ENCODE results near the gene CPEB4. TPM values are rescaled to one million over a fixed set of nuclear protein-coding genes. Genes with fewer than 3 reads are reported as not detected.

CPEB4 gene
- total RNA-seq, 1 donor from 2014 or later: 22.6 TPM

GRCh38 chr5:173971681-173972345 lies 83.7 kb downstream of the CPEB4 start:
- intact Hi-C loops (cut with micrococcal nuclease): loop anchor here (5.0 kb wide), 2 partner anchors 190 to 520 kb away; no protein-coding TSS in a partner anchor

DNA sequence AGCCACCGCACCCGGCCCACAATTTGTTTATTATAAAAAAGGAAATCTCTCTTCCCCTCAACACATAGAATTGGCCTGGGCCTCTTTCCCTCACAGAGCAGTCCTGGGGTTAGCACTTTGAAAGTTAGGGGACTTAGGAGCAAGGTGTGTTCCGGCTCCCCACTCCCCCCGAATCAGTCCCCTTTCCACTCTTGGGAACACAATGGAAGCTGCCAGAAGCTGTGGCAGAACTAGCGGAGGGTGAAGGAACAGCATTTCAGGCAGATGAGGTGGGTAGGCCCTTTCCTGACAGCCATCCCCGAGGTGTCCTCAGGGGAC lies 84.4 kb downstream of the CPEB4 start:
- intact Hi-C loops (cut with micrococcal nuclease): loop anchor here (5.0 kb wide), 2 partner anchors 190 to 520 kb away; no protein-coding TSS in a partner anchor

DNA sequence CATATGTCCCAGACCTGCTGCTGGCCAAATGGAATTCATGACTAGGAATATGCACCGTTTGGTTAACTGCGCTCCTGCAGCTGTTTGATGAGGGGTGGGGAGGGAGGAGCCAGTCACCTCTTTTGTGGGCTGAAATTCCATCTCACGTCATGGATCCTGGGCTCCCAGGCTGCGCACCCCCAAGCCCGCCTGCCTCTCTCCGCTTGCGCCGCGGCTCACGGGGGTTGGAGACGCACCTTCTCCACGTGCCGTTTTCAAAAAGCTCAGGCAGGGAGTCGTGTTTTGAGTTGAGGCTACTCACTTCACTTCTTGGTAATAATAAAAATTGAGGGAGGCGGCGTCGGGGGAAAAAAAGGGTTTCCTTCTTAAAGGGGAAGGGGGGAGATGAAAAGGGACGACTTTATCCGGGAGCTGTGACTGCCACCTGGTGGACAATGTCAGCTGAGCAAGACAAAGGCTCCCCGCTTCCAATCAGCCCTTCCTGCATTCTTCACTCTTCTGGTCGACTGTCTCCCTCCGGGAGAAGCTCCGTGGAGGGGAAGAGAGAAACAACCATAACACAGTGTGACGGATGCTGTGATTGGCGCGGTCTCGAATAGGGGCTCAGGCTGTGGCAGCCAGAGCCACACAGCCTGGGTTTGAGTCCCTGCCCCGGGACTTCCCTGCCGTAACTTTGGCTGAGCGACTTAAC lies 84.9 kb downstream of the CPEB4 start:
- intact Hi-C loops (cut with micrococcal nuclease): loop anchor here (1.0 to 5.0 kb wide), 7 partner anchors 55 to 521 kb away; partner anchors contain the start of gene CPEB4

- intact Hi-C loops (cut with micrococcal nuclease): loop anchor here (1.0 to 5.0 kb wide), 7 partner anchors 55 to 521 kb away; partner anchors contain the start of gene CPEB4
Observed at GRCh38 chr5:173973616-173973969, 85.4 kb downstream of the CPEB4 start.

GRCh38 chr5:173974688-173975239 lies 86.6 kb downstream of the CPEB4 start:
- intact Hi-C loops (cut with micrococcal nuclease): loop anchor here (5.0 kb wide), 2 partner anchors 192 to 522 kb away; no protein-coding TSS in a partner anchor

DNA sequence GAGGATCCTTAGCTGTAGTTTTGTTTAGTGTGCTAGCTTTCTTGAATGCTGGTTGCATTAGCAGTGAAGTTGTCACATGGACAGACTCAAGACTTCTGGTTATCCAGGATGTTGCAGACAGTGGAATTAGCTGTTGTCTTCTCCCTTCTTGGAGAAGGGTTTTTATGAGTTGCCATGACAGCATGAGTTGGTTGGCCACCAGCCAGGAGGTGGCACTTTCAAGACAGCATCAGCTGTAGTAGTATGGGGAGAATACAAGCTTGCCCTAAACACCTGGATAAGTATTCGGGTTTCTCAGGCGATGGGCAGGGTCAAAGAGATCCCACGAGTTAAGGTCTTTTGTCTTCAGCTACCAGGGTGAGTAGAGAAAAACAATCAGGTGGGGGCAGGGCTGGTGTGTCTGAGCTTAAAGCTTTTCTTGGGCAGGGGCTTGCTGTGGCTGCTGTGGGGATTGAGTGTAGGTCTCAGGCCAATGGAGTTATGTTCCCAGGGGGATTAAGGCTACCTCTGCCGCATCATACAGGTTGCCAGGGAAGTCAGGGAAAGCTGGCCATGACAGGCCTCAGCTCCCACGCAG lies 93.1 kb downstream of the CPEB4 start:
- intact Hi-C loops (cut with micrococcal nuclease): no loop called here

DNA sequence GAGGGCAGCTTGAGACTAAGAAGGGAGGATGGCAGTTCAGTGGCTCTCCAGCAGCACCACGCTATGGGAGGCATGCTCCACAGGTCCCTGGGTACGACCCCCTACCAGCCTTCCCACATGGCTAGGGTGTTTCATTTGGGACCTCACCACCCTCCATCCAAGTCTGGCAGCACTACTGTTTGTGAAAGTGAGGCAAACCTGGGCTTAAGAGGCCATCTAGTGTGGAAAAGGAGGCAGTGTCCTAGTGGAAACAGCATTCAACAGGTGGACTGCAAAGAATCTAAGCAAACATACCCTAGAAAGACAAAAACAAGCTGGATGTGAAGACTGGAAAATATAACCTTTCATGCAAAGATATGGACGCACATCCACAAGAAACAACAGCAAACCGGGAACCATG lies 96.1 kb downstream of the CPEB4 start:
- intact Hi-C loops (cut with micrococcal nuclease): no loop called here

DNA sequence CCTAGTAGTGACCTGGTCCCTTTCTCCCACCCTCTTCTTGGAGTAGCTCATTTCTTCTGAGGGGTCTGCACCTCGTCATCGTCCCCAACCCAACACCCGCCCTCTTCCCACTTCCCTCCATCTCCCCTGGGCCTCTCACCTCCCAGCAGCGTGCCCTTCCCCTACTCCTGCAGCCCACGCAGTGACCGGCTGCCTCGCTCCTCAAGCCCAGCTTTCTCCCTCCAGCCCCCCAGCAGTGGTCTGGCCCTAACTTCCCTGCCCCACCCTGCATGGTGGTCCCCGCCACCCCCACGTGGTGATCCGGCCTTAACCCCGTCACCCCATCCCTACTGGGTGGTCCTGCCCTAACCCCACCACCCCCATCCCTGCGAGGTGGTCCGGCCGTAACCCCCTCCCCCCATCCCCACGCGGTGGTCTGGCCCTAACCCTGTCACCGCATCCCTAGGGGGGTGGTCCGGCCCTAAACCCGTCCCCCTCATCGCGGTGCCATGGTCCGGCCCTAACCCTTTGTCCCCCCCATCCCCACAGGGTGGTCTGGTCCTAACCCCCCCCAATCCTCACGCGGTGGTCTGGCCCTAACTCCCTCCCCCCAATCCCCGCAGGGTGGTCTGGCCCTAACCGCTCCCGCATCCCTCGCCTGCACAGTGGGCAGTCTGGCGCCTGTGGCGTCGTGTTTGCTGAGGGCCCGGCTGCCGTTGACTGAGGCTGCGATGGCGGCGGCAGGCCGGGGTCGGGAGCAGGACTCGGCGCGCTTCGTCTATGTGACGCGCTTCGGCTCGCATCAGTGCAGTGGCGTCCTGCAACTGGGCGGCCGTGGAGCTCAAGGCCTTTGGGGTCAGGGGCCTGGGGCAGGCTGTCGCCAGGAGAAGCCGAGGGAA lies 100.6 kb downstream of the CPEB4 start, which contains the start of gene C5orf47:
Gene C5orf47 (plus strand): TSS at position 617 of the 878 bp plus-strand sequence. CDS start 94 bp downstream, at position 711.
- intact Hi-C loops (cut with micrococcal nuclease): no loop called here

DNA sequence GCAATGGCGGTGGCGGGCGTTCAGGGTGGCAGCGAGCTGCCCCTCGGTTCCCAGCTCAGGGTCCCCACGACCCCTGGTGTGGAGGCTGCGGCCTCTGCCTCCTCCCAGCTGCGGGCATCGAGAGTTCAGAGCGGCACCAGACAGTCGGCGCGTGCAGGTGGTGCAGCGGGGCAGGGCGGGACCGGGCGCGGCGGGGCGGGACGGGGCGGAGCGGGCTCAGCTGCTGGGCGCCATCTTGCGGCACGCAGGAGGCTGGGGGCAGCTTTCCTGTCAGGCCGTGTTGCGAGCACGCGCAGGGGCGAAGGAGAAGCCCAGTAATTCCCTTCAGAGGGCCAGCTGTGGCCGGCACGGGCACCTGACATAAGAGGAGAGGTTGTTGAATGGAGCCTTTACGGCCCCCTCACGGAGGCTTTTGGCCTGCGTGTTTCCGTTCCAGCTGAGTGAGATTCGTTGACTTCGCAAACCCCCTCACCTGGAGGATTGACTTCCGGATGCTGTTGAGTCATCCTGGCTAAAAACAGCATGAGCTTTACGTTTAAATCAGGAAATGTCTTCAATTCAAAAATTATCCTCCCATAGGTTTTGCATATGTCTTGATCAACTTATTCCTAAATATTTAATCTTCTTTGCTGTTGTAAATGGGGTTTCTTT lies 101.4 kb downstream of the CPEB4 start:
- intact Hi-C loops (cut with micrococcal nuclease): no loop called here

DNA sequence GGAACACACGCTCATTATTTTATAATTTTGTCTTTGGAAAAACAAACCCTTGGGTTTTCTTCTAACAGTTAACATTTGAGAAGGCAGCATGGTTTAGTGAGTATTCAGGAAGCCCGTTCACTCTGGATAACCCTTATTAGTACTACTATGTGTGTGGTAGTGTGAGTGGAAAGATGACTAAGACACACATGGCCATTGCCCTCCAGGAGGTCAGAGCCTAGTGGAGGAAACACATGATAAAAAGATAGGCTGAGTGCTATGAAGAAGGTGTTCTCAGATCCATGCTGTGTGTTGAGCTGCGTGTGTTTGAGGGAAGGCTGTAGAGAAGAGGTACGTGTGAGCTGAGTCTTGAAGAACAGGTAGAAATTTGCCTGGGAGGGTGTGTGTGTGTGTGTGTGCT lies 109.2 kb downstream of the CPEB4 start:
- intact Hi-C loops (cut with micrococcal nuclease): no loop called here

- intact Hi-C loops (cut with micrococcal nuclease): no loop called here
Observed at GRCh38 chr5:173998531-173998930, 110.4 kb downstream of the CPEB4 start.

DNA sequence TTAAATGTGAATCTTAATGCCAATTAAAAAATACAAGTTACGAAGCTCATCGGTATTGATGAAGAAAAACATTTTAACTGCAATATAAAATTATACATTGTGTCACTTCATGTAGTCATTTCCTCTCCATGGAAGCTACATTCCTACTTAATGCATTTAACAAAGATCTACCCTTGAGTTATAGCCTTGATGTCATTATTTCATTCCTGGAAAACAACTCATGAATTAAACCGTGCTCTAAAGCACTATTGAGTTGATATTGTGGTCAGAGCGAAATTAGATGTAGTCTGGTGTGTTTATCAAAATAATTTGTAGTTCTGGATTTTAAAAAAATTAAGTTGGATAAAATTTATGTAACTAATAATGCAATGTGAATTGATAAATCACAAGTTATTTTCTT lies 111.9 kb downstream of the CPEB4 start:
- intact Hi-C loops (cut with micrococcal nuclease): no loop called here

- intact Hi-C loops (cut with micrococcal nuclease): no loop called here
Observed at GRCh38 chr5:174003795-174004194, 115.6 kb downstream of the CPEB4 start.

DNA sequence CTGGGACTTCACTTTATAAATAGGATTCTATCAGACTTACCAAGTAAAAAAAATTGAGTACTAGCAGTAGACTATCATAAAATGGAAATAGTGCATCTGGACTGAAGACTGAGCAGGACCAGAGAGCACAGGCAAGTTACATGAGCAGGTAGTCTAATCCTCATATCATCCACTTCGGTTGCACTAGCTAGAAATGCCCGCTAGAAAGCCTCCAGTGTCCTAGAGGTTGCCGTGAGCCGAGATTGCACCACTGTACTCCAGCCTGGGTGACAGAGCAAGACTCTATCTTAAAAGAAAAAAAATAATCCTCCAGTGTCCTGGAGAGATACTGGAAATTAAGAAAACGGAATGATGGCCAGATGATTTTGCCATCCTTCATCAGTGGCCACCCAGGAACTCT lies 120.8 kb downstream of the CPEB4 start:
- intact Hi-C loops (cut with micrococcal nuclease): no loop called here

GRCh38 chr5:174010365-174010764 lies 122.2 kb downstream of the CPEB4 start:
- intact Hi-C loops (cut with micrococcal nuclease): no loop called here

GRCh38 chr5:174011441-174011840 lies 123.3 kb downstream of the CPEB4 start:
- intact Hi-C loops (cut with micrococcal nuclease): no loop called here
